IMR-90 (cell line): Measurements from ENCODE around the gene PARP14. TPM values are rescaled to one million over a fixed set of nuclear protein-coding genes. Genes with fewer than 3 reads are reported as not detected.

Source experiments
- ATAC-seq: fragments of 200-7000 bp; cut with Tn5 transposase; 2 replicates; pipeline ENCODE4 v1.9.1; 2020; ENCODE audit warnings: low read depth, mild to moderate bottlenecking, moderate library complexity
- BruUV-seq: library from RNA; stranded (reverse); fragments of 400-500 nt; replicated peaks from 2 replicates; lab custom pipeline; 2021; lab: Mats Ljungman, UMichigan
- CTCF ChIA-PET: fragments of 300-600 bp; formaldehyde crosslinking; extraction: SDS; loops from one replicate; lab custom pipeline; 2021; ENCODE audit warnings: antibody characterized with exemption; lab: Yijun Ruan, JAX
- POLR2A ChIA-PET: fragments of 300-600 bp; sonication (Branson Sonifier 250); formaldehyde crosslinking; loops from one replicate; lab custom pipeline; 2022; ENCODE audit warnings: antibody characterized with exemption; ENCODE audit not compliant: unreplicated experiment; lab: Charles Lee
- DNase-seq: peaks from one replicate; pipeline ENCODE4 v3.0.0; 2013
- H2AFZ ChIP-seq: replicated peaks from 2 replicates; pipeline ENCODE3; 2013; ENCODE audit warnings: low read length, mild to moderate bottlenecking; ENCODE audit not compliant: poor library complexity
- H2AK5ac ChIP-seq: 2 replicates; pipeline ENCODE4 v1.6.1; 2013; ENCODE audit warnings: low read depth, low read length, inconsistent platforms
- H2AK9ac ChIP-seq: replicated peaks from 2 replicates; pipeline ENCODE3; 2013; ENCODE audit warnings: mild to moderate bottlenecking, low read depth, low read length, moderate library complexity; ENCODE audit not compliant: poor library complexity
- H2BK120ac ChIP-seq: 2 replicates; pipeline ENCODE4 v1.6.1; 2013; ENCODE audit warnings: low read depth, low read length, inconsistent platforms
- H2BK15ac ChIP-seq: 3 replicates; pipeline ENCODE4 v1.6.1; 2013; ENCODE audit warnings: low read depth, low read length, inconsistent platforms
- H2BK20ac ChIP-seq: 2 replicates; pipeline ENCODE4 v1.6.1; 2013; ENCODE audit warnings: low read depth, mild to moderate bottlenecking, inconsistent platforms, low read length, moderate library complexity
- H2BK5ac ChIP-seq: 2 replicates; pipeline ENCODE4 v1.6.1; 2013; ENCODE audit warnings: mild to moderate bottlenecking, low read depth, low read length, inconsistent platforms; ENCODE audit not compliant: poor library complexity, severe bottlenecking
- H3K14ac ChIP-seq: replicated peaks from 2 replicates; pipeline ENCODE4 v1.6.1; 2013; ENCODE audit warnings: low read depth, low read length, inconsistent platforms
- H3K18ac ChIP-seq: 2 replicates; pipeline ENCODE4 v1.6.1; 2013; ENCODE audit warnings: low read depth, low read length, control low read depth
- H3K23ac ChIP-seq: 2 replicates; pipeline ENCODE4 v1.6.1; 2013; ENCODE audit warnings: low read depth, low read length, inconsistent platforms
- H3K27ac ChIP-seq: 2 replicates; pipeline ENCODE4 v1.5.1; 2013; ENCODE audit warnings: mild to moderate bottlenecking, control low read depth, low read length; ENCODE audit not compliant: insufficient read depth
- H3K27me3 ChIP-seq: 2 replicates; pipeline ENCODE4 v1.6.1; 2013; ENCODE audit warnings: low read length; ENCODE audit not compliant: control insufficient read depth, insufficient read depth
- H3K36me3 ChIP-seq: 2 replicates; pipeline ENCODE4 v1.6.1; 2013; ENCODE audit warnings: low read length, mixed read lengths; ENCODE audit not compliant: control insufficient read depth, insufficient read depth
- H3K4ac ChIP-seq: 2 replicates; pipeline ENCODE4 v1.6.1; 2013; ENCODE audit warnings: low read depth, low read length, inconsistent platforms
- H3K4me1 ChIP-seq: 2 replicates; pipeline ENCODE4 v1.6.1; 2013; ENCODE audit warnings: low read length, mixed read lengths; ENCODE audit not compliant: control insufficient read depth, insufficient read depth
- H3K4me2 ChIP-seq: 2 replicates; pipeline ENCODE4 v1.6.1; 2013; ENCODE audit warnings: low read depth, mild to moderate bottlenecking, control low read depth, low read length, moderate library complexity
- H3K4me3 ChIP-seq: 2 replicates; pipeline ENCODE4 v1.5.1; 2013; ENCODE audit warnings: low read depth, mild to moderate bottlenecking, control low read depth, low read length, moderate library complexity; ENCODE audit not compliant: insufficient read depth
- H3K56ac ChIP-seq: 2 replicates; pipeline ENCODE4 v1.6.1; 2013; ENCODE audit warnings: low read length, inconsistent platforms; ENCODE audit not compliant: insufficient read depth; ENCODE audit errors: extremely low read depth
- H3K79me1 ChIP-seq, 2 experiments: 2 replicates each; pipeline ENCODE4 v1.6.1; 2013; ENCODE audit warnings: low read length in 2 of 2, inconsistent platforms in 1 of 2, low read depth in 1 of 2
- H3K9ac ChIP-seq: 2 replicates; pipeline ENCODE4 v1.6.1; 2013; ENCODE audit warnings: low read depth, low read length, control low read depth
- H3K9me1 ChIP-seq: 2 replicates; pipeline ENCODE4 v1.6.1; 2013; ENCODE audit warnings: low read length, inconsistent platforms; ENCODE audit not compliant: insufficient read depth
- H3K9me3 ChIP-seq: 2 replicates; pipeline ENCODE4 v1.6.1; 2013; ENCODE audit warnings: low read length; ENCODE audit not compliant: control insufficient read depth, insufficient read depth
- H4K20me1 ChIP-seq: 2 replicates; pipeline ENCODE4 v1.6.1; 2013; ENCODE audit warnings: low read length, inconsistent platforms; ENCODE audit not compliant: insufficient read depth
- H4K5ac ChIP-seq: 2 replicates; pipeline ENCODE4 v1.6.1; 2013; ENCODE audit warnings: mild to moderate bottlenecking, low read depth, low read length, control low read depth
- H4K8ac ChIP-seq, 2 experiments: 2 replicates each; pipeline ENCODE4 v1.6.1; 2013; ENCODE audit warnings: low read depth in 2 of 2, low read length in 2 of 2, control low read depth in 1 of 2, inconsistent platforms in 1 of 2
- H4K91ac ChIP-seq: 2 replicates; pipeline ENCODE4 v1.6.1; 2013; ENCODE audit warnings: low read depth, low read length, inconsistent platforms; ENCODE audit not compliant: insufficient read depth
- CEBPB ChIP-seq: IDR thresholded peaks from 2 replicates; pipeline ENCODE4 v1.6.1; 2012; ENCODE audit warnings: low read depth, low read length, improper control_type of control experiment
- CHD1 ChIP-seq: IDR thresholded peaks from 2 replicates; pipeline ENCODE4 v1.6.1; 2012; ENCODE audit warnings: low read depth, low read length, improper control_type of control experiment
- FOS ChIP-seq: fragments of 150-350 bp; IDR thresholded peaks from 2 replicates; pipeline ENCODE4 v1.6.1; 2016; ENCODE audit warnings: low read depth, low read length
- MAFK ChIP-seq: IDR thresholded peaks from 2 replicates; pipeline ENCODE4 v1.6.1; 2012; ENCODE audit warnings: low read depth, low read length, improper control_type of control experiment
- MAZ ChIP-seq: IDR thresholded peaks from 2 replicates; pipeline ENCODE4 v1.6.1; 2012; ENCODE audit warnings: low read depth, mild to moderate bottlenecking, low read length, improper control_type of control experiment, moderate library complexity, borderline replicate concordance
- MXI1 ChIP-seq: IDR thresholded peaks from 2 replicates; pipeline ENCODE4 v1.6.1; 2012; ENCODE audit warnings: low read depth, mild to moderate bottlenecking, low read length, moderate library complexity, borderline replicate concordance
- NFE2L2 ChIP-seq: fragments of 150-350 bp; IDR thresholded peaks from 2 replicates; pipeline ENCODE4 v1.6.1; 2016; ENCODE audit warnings: low read depth, mild to moderate bottlenecking, low read length
- POLR2A ChIP-seq: IDR thresholded peaks from 2 replicates; pipeline ENCODE4 v1.6.1; 2012; ENCODE audit warnings: mild to moderate bottlenecking, low read depth, low read length
- RAD21 ChIP-seq: IDR thresholded peaks from 2 replicates; pipeline ENCODE4 v1.6.1; 2012; ENCODE audit warnings: low read length, improper control_type of control experiment
- RCOR1 ChIP-seq: IDR thresholded peaks from 2 replicates; pipeline ENCODE4 v1.6.1; 2012; ENCODE audit warnings: mild to moderate bottlenecking, low read length, improper control_type of control experiment; ENCODE audit not compliant: insufficient replicate concordance
- RFX5 ChIP-seq: IDR thresholded peaks from 2 replicates; pipeline ENCODE4 v1.8.0; 2012; ENCODE audit warnings: low read depth, mild to moderate bottlenecking, low read length, moderate library complexity
- SMC3 ChIP-seq: fragments of 150-350 bp; IDR thresholded peaks from 2 replicates; pipeline ENCODE4 v1.6.1; 2016; ENCODE audit warnings: low read depth, mild to moderate bottlenecking, antibody characterized with exemption, low read length, moderate library complexity
- WGBS, 2 experiments: methylation state at CpG; one replicate each; pipeline versions ENCODE4 v1.1.5 to v1.1.7; 2013; ENCODE audit warnings: missing lambda C conversion rate in 2 of 2; ENCODE audit not compliant: insufficient read length in 1 of 2; ENCODE audit errors: extremely low coverage in 2 of 2; 5-methylcytosine and 5-hydroxymethylcytosine counted together
- dilution Hi-C: fragments of 300-500 bp; cut with HindIII; formaldehyde crosslinking; loops from one replicate; pipeline ENCODE4 v1.14.3; 2018; ENCODE audit warnings: low sequenced_read_pairs; ENCODE audit not compliant: unreplicated experiment
- in situ Hi-C: fragments of 300-500 bp; cut with MboI; formaldehyde crosslinking; loops from 3 replicates; pipeline ENCODE4 v1.14.3; 2019; ENCODE audit warnings: low sequenced_read_pairs, inconsistent platforms, mixed read lengths
- intact Hi-C: fragments of 100-400 bp; cut with micrococcal nuclease; formaldehyde crosslinking; loops from 2 replicates; pipeline ENCODE4 v1.10.0; 2022
- polyA plus RNA-seq, 3 experiments: library from polyadenylated mRNA; depleted of rRNA; stranded (reverse); fragments of >200 nt; gene quantifications; 2 replicates each; pipeline ENCODE4 v1.2.3, GENCODE V29; 2012; ENCODE audit warnings: low replicate concordance in 1 of 3
- total RNA-seq: library from RNA; depleted of rRNA; stranded (reverse); fragments of >200 nt; gene quantifications from 2 replicates; pipeline ENCODE4 v1.2.3, GENCODE V29; 2012
- TF ChIP-seq, protein P1 (sequence below): fragments of 150-350 bp; IDR thresholded peaks from 2 replicates; pipeline ENCODE4 v1.6.1; 2016; ENCODE audit warnings: low read depth, mild to moderate bottlenecking, low read length, moderate library complexity, borderline replicate concordance
- TF ChIP-seq, protein P2 (sequence below): conservative IDR thresholded peaks from 2 replicates; pipeline ENCODE4 v1.5.1; 2012; ENCODE audit warnings: mild to moderate bottlenecking, low read depth, low read length, improper control_type of control experiment
- TF ChIP-seq, protein P3 (sequence below): fragments of 150-350 bp; IDR thresholded peaks from 2 replicates; pipeline ENCODE4 v1.6.1; 2017; ENCODE audit warnings: mild to moderate bottlenecking, antibody characterized with exemption, low read length, low read depth

Gene PARP14
- total and polyA plus RNA-seq, 2 of the 4 experiments (the other 2 are of a cell fraction), result 9.3 to 23.1 TPM

GRCh38 chr3:122661633-122662032 lies 19.0 kb upstream of the PARP14 start:
- no peaks in the 10 kb centered on the region for H3K9me1 ChIP-seq
- WGBS, 2 experiments, result 80% methylated on average over 1 of the region's 13 CpGs; no CpG with 5 or more reads in 1 of the 2 experiments
- H3K4ac ChIP-seq, result no peak overlapping the region
- no peak overlapping the region for H2BK15ac ChIP-seq
- no peak for ATAC-seq
- H2AK9ac ChIP-seq, result no peak overlapping the region
- H3K18ac ChIP-seq, result no peak overlapping the region
- H2AFZ ChIP-seq, result no peak overlapping the region
- peaks cover 7% of the 10 kb centered on the region for H3K27me3 ChIP-seq
- H3K4me1 ChIP-seq, result no peaks in the 10 kb centered on the region
- in situ Hi-C loops, result no loop called here
- BruUV-seq, result no TSS peak
- H2BK120ac ChIP-seq, result no peak overlapping the region
- DNase-seq, result no peak
- H3K4me2 ChIP-seq, result no peak overlapping the region
- H3K9me3 ChIP-seq, result peaks cover 9% of the 10 kb centered on the region; the same call in 1 of the 2 replicates
- TF ChIP-seq RCOR1 (no peak), MAZ (no peak), CHD1 (no peak), NFE2L2 (no peak), POLR2A (no peak), MXI1 (no peak), FOS (no peak), MAFK (no peak), RFX5 (no peak), RAD21 (no peak), CEBPB (no peak), SMC3 (no peak)
- TF ChIP-seq, protein P1, sequence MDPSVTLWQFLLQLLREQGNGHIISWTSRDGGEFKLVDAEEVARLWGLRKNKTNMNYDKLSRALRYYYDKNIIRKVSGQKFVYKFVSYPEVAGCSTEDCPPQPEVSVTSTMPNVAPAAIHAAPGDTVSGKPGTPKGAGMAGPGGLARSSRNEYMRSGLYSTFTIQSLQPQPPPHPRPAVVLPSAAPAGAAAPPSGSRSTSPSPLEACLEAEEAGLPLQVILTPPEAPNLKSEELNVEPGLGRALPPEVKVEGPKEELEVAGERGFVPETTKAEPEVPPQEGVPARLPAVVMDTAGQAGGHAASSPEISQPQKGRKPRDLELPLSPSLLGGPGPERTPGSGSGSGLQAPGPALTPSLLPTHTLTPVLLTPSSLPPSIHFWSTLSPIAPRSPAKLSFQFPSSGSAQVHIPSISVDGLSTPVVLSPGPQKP, result no peak
- TF ChIP-seq, protein P2, sequence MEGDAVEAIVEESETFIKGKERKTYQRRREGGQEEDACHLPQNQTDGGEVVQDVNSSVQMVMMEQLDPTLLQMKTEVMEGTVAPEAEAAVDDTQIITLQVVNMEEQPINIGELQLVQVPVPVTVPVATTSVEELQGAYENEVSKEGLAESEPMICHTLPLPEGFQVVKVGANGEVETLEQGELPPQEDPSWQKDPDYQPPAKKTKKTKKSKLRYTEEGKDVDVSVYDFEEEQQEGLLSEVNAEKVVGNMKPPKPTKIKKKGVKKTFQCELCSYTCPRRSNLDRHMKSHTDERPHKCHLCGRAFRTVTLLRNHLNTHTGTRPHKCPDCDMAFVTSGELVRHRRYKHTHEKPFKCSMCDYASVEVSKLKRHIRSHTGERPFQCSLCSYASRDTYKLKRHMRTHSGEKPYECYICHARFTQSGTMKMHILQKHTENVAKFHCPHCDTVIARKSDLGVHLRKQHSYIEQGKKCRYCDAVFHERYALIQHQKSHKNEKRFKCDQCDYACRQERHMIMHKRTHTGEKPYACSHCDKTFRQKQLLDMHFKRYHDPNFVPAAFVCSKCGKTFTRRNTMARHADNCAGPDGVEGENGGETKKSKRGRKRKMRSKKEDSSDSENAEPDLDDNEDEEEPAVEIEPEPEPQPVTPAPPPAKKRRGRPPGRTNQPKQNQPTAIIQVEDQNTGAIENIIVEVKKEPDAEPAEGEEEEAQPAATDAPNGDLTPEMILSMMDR, result no peak
- TF ChIP-seq, protein P3, sequence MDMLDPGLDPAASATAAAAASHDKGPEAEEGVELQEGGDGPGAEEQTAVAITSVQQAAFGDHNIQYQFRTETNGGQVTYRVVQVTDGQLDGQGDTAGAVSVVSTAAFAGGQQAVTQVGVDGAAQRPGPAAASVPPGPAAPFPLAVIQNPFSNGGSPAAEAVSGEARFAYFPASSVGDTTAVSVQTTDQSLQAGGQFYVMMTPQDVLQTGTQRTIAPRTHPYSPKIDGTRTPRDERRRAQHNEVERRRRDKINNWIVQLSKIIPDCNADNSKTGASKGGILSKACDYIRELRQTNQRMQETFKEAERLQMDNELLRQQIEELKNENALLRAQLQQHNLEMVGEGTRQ, result no peak
- intact Hi-C loops, result no loop called here
- no peak overlapping the region for H3K27ac ChIP-seq
- H4K8ac ChIP-seq, result no peak overlapping the region
- no peak overlapping the region for H2AK5ac ChIP-seq
- dilution Hi-C loops, result no loop called here
- no peak overlapping the region for H3K23ac ChIP-seq
- no peaks in the 10 kb centered on the region for H3K79me1 ChIP-seq
- H4K91ac ChIP-seq, result no peak overlapping the region
- no peak overlapping the region for H3K4me3 ChIP-seq
- H4K5ac ChIP-seq, result no peak overlapping the region
- no peak overlapping the region for H3K56ac ChIP-seq
- H4K20me1 ChIP-seq, result no peaks in the 10 kb centered on the region
- no peak overlapping the region for H2BK20ac ChIP-seq
- no peak overlapping the region for H3K14ac ChIP-seq
- CTCF ChIA-PET, result no interaction called here
- H3K9ac ChIP-seq, result no peak overlapping the region
- no peaks in the 10 kb centered on the region for H3K36me3 ChIP-seq
- H2BK5ac ChIP-seq, result no peak overlapping the region
- POLR2A ChIA-PET, result no interaction called here
